K562 (cell line): ENCODE data around the gene MB21D2.

Source experiments
- EHMT2 ChIP-seq: fragments of 450-650 bp; IDR thresholded peaks from 2 replicates; pipeline ENCODE4 v1.6.1; 2018; ENCODE audit warnings: antibody characterized with exemption
- JUN ChIP-seq, 2 experiments: sonication (generic) in 1 of 2; formaldehyde crosslinking in 1 of 2; IDR thresholded peaks; 2 replicates each; pipeline versions ENCODE4 v1.6.1 to v1.8.0; 2012 to 2022; ENCODE audit warnings: borderline replicate concordance in 2 of 2, mild to moderate bottlenecking in 2 of 2, improper control_type of control experiment in 1 of 2, low read depth in 1 of 2, low read length in 1 of 2, missing genetic modification reagents in 1 of 2
- MAFG ChIP-seq: fragments of 450-650 bp; conservative IDR thresholded peaks from 2 replicates; pipeline ENCODE4 v1.6.1; 2016; ENCODE audit warnings: missing genetic modification characterization, missing compliant biosample characterization
- MTA1 ChIP-seq: fragments of 450-650 bp; IDR thresholded peaks from 2 replicates; pipeline ENCODE4 v1.6.1; 2017; ENCODE audit warnings: borderline replicate concordance
- POLR2A ChIP-seq: fragments of 450-650 bp; conservative IDR thresholded peaks from 2 replicates; pipeline ENCODE4 v1.6.1; 2016
- RBM39 ChIP-seq: fragments of 200-400 bp; formaldehyde crosslinking; optimal IDR thresholded peaks from 2 replicates; pipeline ENCODE3; 2018; ENCODE audit warnings: low read depth, low read length
- TEAD2 ChIP-seq: fragments of 450-650 bp; IDR thresholded peaks from 2 replicates; pipeline ENCODE4 v1.6.1; 2016; ENCODE audit warnings: missing genetic modification characterization, control low read depth, missing compliant biosample characterization
- ZNF507 ChIP-seq: conservative IDR thresholded peaks from 2 replicates; pipeline ENCODE4 v1.6.1; 2017; ENCODE audit warnings: missing genetic modification characterization, missing compliant biosample characterization
- TF ChIP-seq, protein P1 (sequence below): sonication (generic); formaldehyde crosslinking; IDR thresholded peaks from 2 replicates; pipeline ENCODE4 v1.8.1; 2022; ENCODE audit warnings: missing genetic modification reagents
- TF ChIP-seq, protein P2 (sequence below), 2 experiments: fragments of 200-800 bp in 1 of 2; sonication (Bioruptor generic) in 1 of 2; sonication (generic) in 1 of 2; formaldehyde crosslinking in 1 of 2; IDR thresholded peaks in 1 of 2; conservative IDR thresholded peaks in 1 of 2; 2 replicates each; pipeline versions ENCODE4 v1.5.0 to v1.6.1; 2016 to 2020; ENCODE audit warnings: missing compliant biosample characterization in 1 of 2, missing genetic modification characterization in 1 of 2, missing genetic modification reagents in 1 of 2

DNA sequence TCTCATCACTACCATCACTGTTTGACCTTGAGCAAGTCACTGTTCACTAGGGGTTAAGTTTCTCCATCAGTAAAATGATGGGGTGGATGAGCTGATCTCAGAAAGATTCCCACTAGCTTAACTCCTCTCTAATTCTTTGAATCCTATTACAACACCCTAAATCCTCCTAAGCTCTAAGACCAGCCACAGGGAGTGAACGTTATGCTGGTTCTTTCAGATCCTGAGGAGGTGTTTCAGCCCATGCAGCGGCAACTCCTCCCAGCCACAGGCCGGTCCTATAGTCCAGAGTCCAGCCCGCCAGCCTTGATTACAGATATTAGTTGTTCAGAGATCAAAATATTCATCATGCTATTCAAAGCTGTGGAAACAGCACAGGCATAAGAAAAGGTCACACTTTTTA, 15.1 kb downstream of the MB21D2 start:
- TF ChIP-seq JUN (IDR thresholded peaks at IDR 0.05; ENCODE audit: borderline replicate concordance, low read depth, low read length) (no peak), JUN (CRISPR knock-in tag; IDR thresholded peaks at IDR 0.05; ENCODE audit: borderline replicate concordance) (no peak), MTA1 (no peak), TEAD2 (tag) (no peak), EHMT2 (no peak), MAFG (tag) (no peak), RBM39 (no peak), ZNF507 (tag) (no peak), POLR2A (no peak)
- TF ChIP-seq, protein P1, sequence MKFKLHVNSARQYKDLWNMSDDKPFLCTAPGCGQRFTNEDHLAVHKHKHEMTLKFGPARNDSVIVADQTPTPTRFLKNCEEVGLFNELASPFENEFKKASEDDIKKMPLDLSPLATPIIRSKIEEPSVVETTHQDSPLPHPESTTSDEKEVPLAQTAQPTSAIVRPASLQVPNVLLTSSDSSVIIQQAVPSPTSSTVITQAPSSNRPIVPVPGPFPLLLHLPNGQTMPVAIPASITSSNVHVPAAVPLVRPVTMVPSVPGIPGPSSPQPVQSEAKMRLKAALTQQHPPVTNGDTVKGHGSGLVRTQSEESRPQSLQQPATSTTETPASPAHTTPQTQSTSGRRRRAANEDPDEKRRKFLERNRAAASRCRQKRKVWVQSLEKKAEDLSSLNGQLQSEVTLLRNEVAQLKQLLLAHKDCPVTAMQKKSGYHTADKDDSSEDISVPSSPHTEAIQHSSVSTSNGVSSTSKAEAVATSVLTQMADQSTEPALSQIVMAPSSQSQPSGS (CRISPR knock-in tag), result no peak
- TF ChIP-seq, protein P2, sequence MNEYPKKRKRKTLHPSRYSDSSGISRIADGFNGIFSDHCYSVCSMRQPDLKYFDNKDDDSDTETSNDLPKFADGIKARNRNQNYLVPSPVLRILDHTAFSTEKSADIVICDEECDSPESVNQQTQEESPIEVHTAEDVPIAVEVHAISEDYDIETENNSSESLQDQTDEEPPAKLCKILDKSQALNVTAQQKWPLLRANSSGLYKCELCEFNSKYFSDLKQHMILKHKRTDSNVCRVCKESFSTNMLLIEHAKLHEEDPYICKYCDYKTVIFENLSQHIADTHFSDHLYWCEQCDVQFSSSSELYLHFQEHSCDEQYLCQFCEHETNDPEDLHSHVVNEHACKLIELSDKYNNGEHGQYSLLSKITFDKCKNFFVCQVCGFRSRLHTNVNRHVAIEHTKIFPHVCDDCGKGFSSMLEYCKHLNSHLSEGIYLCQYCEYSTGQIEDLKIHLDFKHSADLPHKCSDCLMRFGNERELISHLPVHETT (CRISPR knock-in tag; conservative IDR thresholded peaks at IDR 0.05 in 1 of 2, IDR thresholded peaks at IDR 0.05 in 1 of 2), result no peak
